OCI-LY7 (cell line): ENCODE results near the gene FRMD1. TPM values are rescaled to one million over a fixed set of nuclear protein-coding genes. Genes with fewer than 3 reads are reported as not detected.

Experiments used
- BruUV-seq: library from RNA; stranded (reverse); fragments of 400-500 nt; replicated peaks from 2 replicates; lab custom pipeline; 2021; lab: Mats Ljungman, UMichigan
- CTCF ChIA-PET: fragments of 300-600 bp; sonication (Branson Sonifier 250); formaldehyde crosslinking; loops from one replicate; lab custom pipeline; 2022; ENCODE audit warnings: antibody characterized with exemption; ENCODE audit not compliant: unreplicated experiment; lab: Charles Lee
- POLR2A ChIA-PET: fragments of 300-600 bp; sonication (Branson Sonifier 250); formaldehyde crosslinking; loops from one replicate; lab custom pipeline; 2022; ENCODE audit warnings: antibody characterized with exemption; lab: Charles Lee
- DNase-seq: peaks from one replicate; pipeline ENCODE4 v3.0.0-alpha.2; 2015; ENCODE audit warnings: low spot score
- H2AFZ ChIP-seq: fragments of 200-600 bp; sonication (generic), shearing (Covaris generic); 2 replicates; pipeline ENCODE4 v1.6.1; 2014; ENCODE audit warnings: mild to moderate bottlenecking, antibody characterized with exemption, low read length, moderate library complexity
- H3K27ac ChIP-seq: fragments of 200-600 bp; sonication (generic); 2 replicates; pipeline ENCODE4 v1.5.1; 2014; ENCODE audit warnings: mixed run types, low read depth, mild to moderate bottlenecking, moderate library complexity, low read length, inconsistent platforms; ENCODE audit not compliant: poor library complexity, severe bottlenecking
- H3K36me3 ChIP-seq: fragments of 200-600 bp; sonication (generic); 2 replicates; pipeline ENCODE4 v1.6.1; 2014; ENCODE audit warnings: mild to moderate bottlenecking, antibody characterized with exemption, low read length, moderate library complexity, mixed read lengths; ENCODE audit not compliant: insufficient read depth
- H3K4me1 ChIP-seq: fragments of 200-600 bp; sonication (generic); 2 replicates; pipeline ENCODE4 v1.5.1; 2014; ENCODE audit warnings: mild to moderate bottlenecking, low read length; ENCODE audit not compliant: insufficient read depth, poor library complexity, severe bottlenecking
- H3K4me2 ChIP-seq: fragments of 200-600 bp; sonication (generic); 2 replicates; pipeline ENCODE4 v1.6.1; 2014; ENCODE audit warnings: mild to moderate bottlenecking, low read length
- H3K4me3 ChIP-seq: fragments of 200-600 bp; sonication (generic); 2 replicates; pipeline ENCODE4 v1.5.1; 2014; ENCODE audit warnings: mild to moderate bottlenecking, low read depth, low read length; ENCODE audit not compliant: poor library complexity, severe bottlenecking
- H3K79me2 ChIP-seq: fragments of 200-600 bp; sonication (generic); 2 replicates; pipeline ENCODE4 v1.6.1; 2016; ENCODE audit warnings: low read depth, mild to moderate bottlenecking, low read length, moderate library complexity, mixed read lengths; ENCODE audit not compliant: insufficient read depth
- H3K9me2 ChIP-seq: fragments of 200-600 bp; sonication (generic); 2 replicates; pipeline ENCODE4 v1.6.1; 2016; ENCODE audit warnings: mild to moderate bottlenecking, low read length, mixed read lengths; ENCODE audit not compliant: insufficient read depth
- H3K9me3 ChIP-seq: fragments of 200-600 bp; sonication (generic); 2 replicates; pipeline ENCODE4 v1.6.1; 2014; ENCODE audit warnings: mild to moderate bottlenecking, mixed run types, low read length, mixed read lengths
- H4K20me1 ChIP-seq: fragments of 200-600 bp; sonication (generic); 2 replicates; pipeline ENCODE4 v1.6.1; 2014; ENCODE audit warnings: mild to moderate bottlenecking, antibody characterized with exemption, low read length, moderate library complexity, mixed read lengths; ENCODE audit not compliant: insufficient read depth
- EZH2phosphoT487 ChIP-seq: fragments of 200-600 bp; sonication (generic); IDR thresholded peaks from 2 replicates; pipeline ENCODE4 v1.6.1; 2018; ENCODE audit warnings: low read depth, borderline replicate concordance, mild to moderate bottlenecking, mixed run types, antibody characterized with exemption, low read length, moderate library complexity, mixed read lengths
- intact Hi-C: fragments of 100-400 bp; cut with micrococcal nuclease; formaldehyde crosslinking; loops from one replicate; pipeline ENCODE4 v1.10.0; 2022; ENCODE audit not compliant: unreplicated experiment
- total RNA-seq, 2 experiments: library from RNA; depleted of rRNA in 1 of 2; stranded (reverse); fragments of >200 nt in 1 of 2; shearing (Covaris generic) in 1 of 2; gene quantifications; 2 replicates each; pipeline ENCODE4 v1.2.3, GENCODE V29; 2014 to 2022
- TF ChIP-seq, protein P1 (sequence below): fragments of 200-600 bp; sonication (generic); conservative IDR thresholded peaks from 2 replicates; pipeline ENCODE4 v1.5.1; 2014; ENCODE audit warnings: mild to moderate bottlenecking, antibody characterized with exemption, low read length, moderate library complexity, mixed read lengths

FRMD1 gene
- total RNA-seq, 2 experiments from 2014 or later: not detected

DNA sequence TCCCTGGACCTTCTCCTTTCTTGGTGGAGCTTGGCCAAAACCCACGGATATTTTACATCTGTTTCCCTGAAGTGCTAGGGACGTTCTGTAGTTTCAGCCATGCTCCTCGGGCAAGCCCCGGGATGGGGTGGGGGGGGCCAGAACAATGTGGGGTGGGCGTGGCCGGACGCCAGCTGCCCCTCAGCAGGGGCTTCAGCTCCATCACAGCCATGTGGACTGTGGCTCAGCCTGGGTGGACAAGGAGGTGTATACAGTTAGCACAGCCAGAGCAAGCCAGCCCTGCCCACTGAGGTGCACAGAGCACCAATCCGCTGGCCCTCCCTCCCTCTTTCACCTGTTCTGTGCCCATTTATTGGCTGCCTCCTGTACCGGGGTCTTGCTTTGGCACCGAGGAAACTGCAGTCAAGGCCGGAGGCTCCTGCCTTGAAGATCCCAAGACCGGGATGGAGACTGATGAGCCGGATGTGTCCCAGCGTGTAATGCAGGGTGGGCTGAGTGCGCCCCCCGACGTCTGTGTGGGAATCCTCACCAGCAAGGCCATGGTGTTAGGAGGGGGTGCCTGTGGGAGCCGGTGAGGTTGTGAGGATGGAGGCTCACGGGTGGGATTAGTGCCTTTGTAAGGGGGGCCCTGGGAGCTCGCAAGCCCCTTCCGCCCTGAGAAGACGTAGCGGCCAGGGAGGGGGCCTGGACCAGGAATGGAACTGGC, 28.0 kb downstream of the FRMD1 start:
- Histone ChIP-seq H3K4me3 (no peak overlapping the region), H3K79me2 (no peaks in the 10 kb centered on the region), H3K9me3 (no peaks in the 10 kb centered on the region), H3K27ac (no peak overlapping the region), H3K36me3 (no peaks in the 10 kb centered on the region), H2AFZ (no peak overlapping the region), H3K9me2 (no peaks in the 10 kb centered on the region), H3K4me2 (no peak overlapping the region), H3K4me1 (no peaks in the 10 kb centered on the region), H4K20me1 (no peaks in the 10 kb centered on the region)
- BruUV-seq: no TSS peak
- ChIA-PET CTCF (no interaction called here), POLR2A (interaction anchor here (0.5 kb wide), 1 partner anchor 403 kb away, joined by 3 read pairs; no protein-coding TSS in a partner anchor)
- DNase-seq: no peak
- intact Hi-C loops: no loop called here
- TF ChIP-seq, protein P1, sequence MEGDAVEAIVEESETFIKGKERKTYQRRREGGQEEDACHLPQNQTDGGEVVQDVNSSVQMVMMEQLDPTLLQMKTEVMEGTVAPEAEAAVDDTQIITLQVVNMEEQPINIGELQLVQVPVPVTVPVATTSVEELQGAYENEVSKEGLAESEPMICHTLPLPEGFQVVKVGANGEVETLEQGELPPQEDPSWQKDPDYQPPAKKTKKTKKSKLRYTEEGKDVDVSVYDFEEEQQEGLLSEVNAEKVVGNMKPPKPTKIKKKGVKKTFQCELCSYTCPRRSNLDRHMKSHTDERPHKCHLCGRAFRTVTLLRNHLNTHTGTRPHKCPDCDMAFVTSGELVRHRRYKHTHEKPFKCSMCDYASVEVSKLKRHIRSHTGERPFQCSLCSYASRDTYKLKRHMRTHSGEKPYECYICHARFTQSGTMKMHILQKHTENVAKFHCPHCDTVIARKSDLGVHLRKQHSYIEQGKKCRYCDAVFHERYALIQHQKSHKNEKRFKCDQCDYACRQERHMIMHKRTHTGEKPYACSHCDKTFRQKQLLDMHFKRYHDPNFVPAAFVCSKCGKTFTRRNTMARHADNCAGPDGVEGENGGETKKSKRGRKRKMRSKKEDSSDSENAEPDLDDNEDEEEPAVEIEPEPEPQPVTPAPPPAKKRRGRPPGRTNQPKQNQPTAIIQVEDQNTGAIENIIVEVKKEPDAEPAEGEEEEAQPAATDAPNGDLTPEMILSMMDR: no peak
- no peak for TF ChIP-seq EZH2phosphoT487

DNA sequence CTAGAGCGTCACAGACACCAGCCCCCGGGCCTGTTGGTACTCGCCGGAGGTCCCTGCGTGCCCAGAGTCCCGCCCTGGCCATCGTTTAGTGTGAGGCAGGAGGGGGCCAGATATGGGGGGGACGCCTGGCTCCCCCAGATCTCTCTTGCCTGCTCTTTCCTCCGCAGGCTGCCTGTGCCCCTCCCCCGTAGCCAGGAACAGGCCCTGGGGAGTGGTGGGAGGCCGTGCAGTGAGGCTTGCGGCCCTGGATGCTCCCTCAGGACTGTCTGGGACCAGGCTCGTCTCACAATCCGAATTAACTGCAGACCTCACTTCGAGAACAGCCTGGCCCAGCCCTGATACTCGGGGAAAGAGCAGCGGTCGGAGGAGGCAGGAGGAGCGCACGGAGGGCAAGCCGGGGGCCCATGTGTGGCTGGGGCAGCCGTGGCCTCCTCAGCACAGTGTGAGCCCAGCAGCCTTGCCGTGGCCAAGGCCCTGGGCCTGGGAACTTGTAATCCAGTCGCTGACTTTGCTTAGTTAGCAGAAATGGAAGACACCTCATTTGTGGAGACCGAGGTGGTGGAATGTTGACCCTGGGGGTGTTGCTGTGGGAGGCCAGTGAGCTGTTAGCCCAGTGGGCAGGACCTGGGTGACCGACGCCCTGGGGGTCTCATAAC, 28.7 kb downstream of the FRMD1 start:
- DNase-seq: no peak
- Histone ChIP-seq H3K36me3 (no peaks in the 10 kb centered on the region), H3K9me2 (no peaks in the 10 kb centered on the region), H4K20me1 (no peaks in the 10 kb centered on the region), H3K9me3 (no peaks in the 10 kb centered on the region), H3K4me2 (no peak overlapping the region), H3K79me2 (no peaks in the 10 kb centered on the region), H3K4me1 (no peaks in the 10 kb centered on the region), H3K27ac (no peak overlapping the region), H3K4me3 (no peak overlapping the region), H2AFZ (no peak overlapping the region)
- BruUV-seq: no TSS peak
- ChIA-PET POLR2A (interaction anchor here (0.5 kb wide), 1 partner anchor 402 kb away, joined by 3 read pairs; no protein-coding TSS in a partner anchor), CTCF (no interaction called here)
- no peak for TF ChIP-seq EZH2phosphoT487
- TF ChIP-seq, protein P1: no peak
- intact Hi-C loops: no loop called here
